ENCODE results near the gene PGBD5. TPM values are rescaled to one million over a fixed set of nuclear protein-coding genes. Genes with fewer than 3 reads are reported as not detected.

PGBD5 gene
- total and polyA plus RNA-seq, 4 donors = 0.54 to 3.0 (median 1.8) TPM

- Histone ChIP-seq H3K9ac (ENCODE audit: insufficient read depth in 1 of 2, low read length in 2 of 2) (no peak overlapping the region), H3K27ac (ENCODE audit: low read depth in 1 of 2, low read length in 1 of 2) (no peak overlapping the region), H3K27me3 (ENCODE audit: control insufficient read depth in 3 of 3, insufficient read depth in 3 of 3, low read length in 2 of 3) (peaks cover 2 to 18% (median 2%) of the 10 kb centered on the region in 3 donors), H3K4me3 (no peak overlapping the region), H3K36me3 (ENCODE audit: control insufficient read depth in 4 of 4, insufficient read depth in 4 of 4, low read length in 4 of 4) (no peaks in the 10 kb centered on the region), H3K4me1 (ENCODE audit: control insufficient read depth in 5 of 5, insufficient read depth in 5 of 5, low read length in 5 of 5) (peaks cover 0 to 2% (median 0%) of the 10 kb centered on the region in 5 donors), H3K9me3 (ENCODE audit: control insufficient read depth in 4 of 4, insufficient read depth in 3 of 4, low read length in 3 of 4) (peaks cover 0 to 2% (median 0%) of the 10 kb centered on the region in 4 donors)
- 62 to 67% methylated on average over 3 of the region's 3 CpGs for WGBS, 2 donors
- ATAC-seq (ENCODE audit: insufficient read depth, low FRiP score) (no peak), DNase-seq (no peak)
- TF ChIP-seq, protein P1, sequence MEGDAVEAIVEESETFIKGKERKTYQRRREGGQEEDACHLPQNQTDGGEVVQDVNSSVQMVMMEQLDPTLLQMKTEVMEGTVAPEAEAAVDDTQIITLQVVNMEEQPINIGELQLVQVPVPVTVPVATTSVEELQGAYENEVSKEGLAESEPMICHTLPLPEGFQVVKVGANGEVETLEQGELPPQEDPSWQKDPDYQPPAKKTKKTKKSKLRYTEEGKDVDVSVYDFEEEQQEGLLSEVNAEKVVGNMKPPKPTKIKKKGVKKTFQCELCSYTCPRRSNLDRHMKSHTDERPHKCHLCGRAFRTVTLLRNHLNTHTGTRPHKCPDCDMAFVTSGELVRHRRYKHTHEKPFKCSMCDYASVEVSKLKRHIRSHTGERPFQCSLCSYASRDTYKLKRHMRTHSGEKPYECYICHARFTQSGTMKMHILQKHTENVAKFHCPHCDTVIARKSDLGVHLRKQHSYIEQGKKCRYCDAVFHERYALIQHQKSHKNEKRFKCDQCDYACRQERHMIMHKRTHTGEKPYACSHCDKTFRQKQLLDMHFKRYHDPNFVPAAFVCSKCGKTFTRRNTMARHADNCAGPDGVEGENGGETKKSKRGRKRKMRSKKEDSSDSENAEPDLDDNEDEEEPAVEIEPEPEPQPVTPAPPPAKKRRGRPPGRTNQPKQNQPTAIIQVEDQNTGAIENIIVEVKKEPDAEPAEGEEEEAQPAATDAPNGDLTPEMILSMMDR (IDR thresholded peaks at IDR 0.05; ENCODE audit: control extremely low read depth, extremely low read depth) = no peak
Observed at GRCh38 chr1:230431527-230431926, 5.4 kb upstream of the PGBD5 start.

GRCh38 chr1:230430499-230430898, 4.4 kb upstream of the PGBD5 start:
- TF ChIP-seq, protein P1 (IDR thresholded peaks at IDR 0.05; ENCODE audit: control extremely low read depth, extremely low read depth) = no peak
- no peak overlapping the region for H3K27ac ChIP-seq (ENCODE audit: low read depth in 1 of 2, low read length in 1 of 2)
- peaks cover 0 to 4% (median 0%) of the 10 kb centered on the region in 5 donors for H3K4me1 ChIP-seq (ENCODE audit: control insufficient read depth in 5 of 5, insufficient read depth in 5 of 5, low read length in 5 of 5)
- H3K27me3 ChIP-seq (ENCODE audit: control insufficient read depth in 3 of 3, insufficient read depth in 3 of 3, low read length in 2 of 3) = peaks cover 2 to 18% (median 2%) of the 10 kb centered on the region in 3 donors
- H3K9ac ChIP-seq (ENCODE audit: insufficient read depth in 1 of 2, low read length in 2 of 2) = no peak overlapping the region
- no peaks in the 10 kb centered on the region for H3K9me3 ChIP-seq (ENCODE audit: control insufficient read depth in 4 of 4, insufficient read depth in 3 of 4, low read length in 3 of 4)
- H3K36me3 ChIP-seq (ENCODE audit: control insufficient read depth in 4 of 4, insufficient read depth in 4 of 4, low read length in 4 of 4) = no peaks in the 10 kb centered on the region
- no peak for ATAC-seq (ENCODE audit: insufficient read depth, low FRiP score)
- 22 to 53% methylated on average over 1 of the region's 1 CpG for WGBS, 2 donors
- H3K4me3 ChIP-seq = no peak overlapping the region
- no peak for DNase-seq

DNA sequence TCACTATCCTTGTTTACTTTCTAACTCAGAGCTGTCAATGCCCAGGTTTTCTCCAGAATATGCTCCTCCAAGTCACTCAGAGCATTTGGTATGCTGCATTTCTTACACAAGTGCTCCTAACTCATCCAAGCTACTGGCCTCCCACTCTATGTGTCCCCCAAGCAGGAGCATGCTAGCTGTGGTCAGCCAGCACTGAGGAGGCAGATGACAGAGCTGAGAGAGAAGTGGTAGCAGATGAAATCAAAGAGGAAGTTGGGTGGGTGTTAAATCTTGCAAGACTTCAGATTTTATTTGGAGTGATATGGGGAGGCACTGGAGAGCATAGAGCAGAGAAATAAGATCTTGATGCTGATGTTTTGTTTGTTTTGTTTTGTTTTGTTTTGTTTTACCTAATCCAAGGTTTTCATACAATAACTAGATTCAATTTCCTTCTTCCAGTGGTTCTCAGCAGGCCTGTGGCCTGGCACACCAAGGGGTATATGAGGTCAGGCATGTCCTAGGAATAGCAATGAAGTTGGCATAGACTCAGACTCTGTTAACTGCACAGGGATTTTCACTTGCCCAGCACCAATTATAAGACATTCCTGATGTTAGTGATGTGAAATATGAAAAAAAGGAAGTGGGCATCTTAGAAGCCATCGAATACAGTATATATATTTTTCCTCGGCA, 3.1 kb upstream of the PGBD5 start:
- peaks cover 2 to 11% (median 6%) of the 10 kb centered on the region in 5 donors for H3K4me1 ChIP-seq (ENCODE audit: control insufficient read depth in 5 of 5, insufficient read depth in 5 of 5, low read length in 5 of 5)
- H3K36me3 ChIP-seq (ENCODE audit: control insufficient read depth in 4 of 4, insufficient read depth in 4 of 4, low read length in 4 of 4) = no peaks in the 10 kb centered on the region
- H3K9me3 ChIP-seq (ENCODE audit: control insufficient read depth in 4 of 4, insufficient read depth in 3 of 4, low read length in 3 of 4) = no peaks in the 10 kb centered on the region
- H3K9ac ChIP-seq (ENCODE audit: insufficient read depth in 1 of 2, low read length in 2 of 2) = no peak overlapping the region
- H3K27ac ChIP-seq (ENCODE audit: low read depth in 1 of 2, low read length in 1 of 2) = no peak overlapping the region
- ATAC-seq (ENCODE audit: insufficient read depth, low FRiP score) = no peak
- 81 to 85% methylated on average over 2 of the region's 2 CpGs for WGBS, 2 donors
- H3K27me3 ChIP-seq (ENCODE audit: control insufficient read depth in 3 of 3, insufficient read depth in 3 of 3, low read length in 2 of 3) = peaks cover 2 to 24% (median 9%) of the 10 kb centered on the region in 3 donors
- TF ChIP-seq, protein P1 (IDR thresholded peaks at IDR 0.05; ENCODE audit: control extremely low read depth, extremely low read depth) = no peak
- DNase-seq = no peak
- no peak overlapping the region for H3K4me3 ChIP-seq
